Stimulated activated CD4-positive, alpha-beta T cell treated with anti-CD3 and anti-CD28 coated beads, Interleukin-4, amount 100 ng/mL, for 4 hours (primary cell): ENCODE measurements around the gene ENGASE.
A peak's percentile ranks its signal among the peaks of the same experiment; 100 is the strongest.
"Not testable (repeated sequence)": the region's sequence is repeated elsewhere in the genome, so short reads cannot be mapped to it uniquely, and the experiment has no call there.

Experiments used
- DNase-seq, 2 experiments: peaks; one replicate each; pipeline ENCODE4 v3.0.0-alpha.2; 2020

The ENGASE gene

DNA sequence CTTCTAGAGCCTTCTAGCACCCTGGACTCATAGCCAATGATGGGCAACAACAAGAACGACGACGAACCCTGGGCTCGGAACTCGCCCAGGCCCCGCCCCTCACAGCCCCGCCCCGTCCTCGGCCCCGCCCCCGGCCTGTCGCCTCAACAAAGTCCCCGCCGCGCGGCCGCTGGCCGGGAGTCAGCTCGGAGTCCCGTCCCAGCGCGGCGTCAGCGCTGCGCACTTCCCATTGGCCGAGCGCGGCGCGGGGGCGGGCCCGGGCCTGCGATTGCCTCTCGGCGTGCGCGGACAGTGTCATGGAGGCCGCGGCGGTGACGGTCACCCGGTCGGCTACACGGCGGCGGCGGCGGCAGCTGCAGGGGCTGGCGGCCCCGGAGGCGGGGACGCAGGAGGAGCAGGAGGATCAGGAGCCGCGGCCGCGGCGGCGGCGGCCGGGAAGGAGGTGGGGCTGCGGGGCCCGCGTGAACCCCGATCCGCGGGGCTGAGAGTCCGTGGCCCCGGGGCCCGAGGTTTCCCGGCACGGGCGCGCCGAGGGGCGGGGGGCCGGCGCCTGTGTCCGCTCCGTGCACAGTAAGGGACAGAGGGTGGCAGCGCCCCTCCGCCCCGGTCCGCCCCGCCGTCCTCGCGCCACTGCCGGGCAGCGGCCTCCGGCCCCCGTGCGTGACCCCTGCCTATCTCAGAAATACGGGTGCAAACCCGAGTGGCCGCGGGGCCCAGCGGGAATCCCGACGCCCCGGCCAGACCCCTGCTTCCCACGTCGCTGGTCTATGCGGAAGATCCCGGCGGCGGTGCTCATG, at the start of gene ENGASE:
ENGASE (plus strand) TSS at position 176 of the 797 bp plus-strand sequence; CDS start at position 297, 121 bp downstream.
- peak; percentile 85 to 94 for DNase-seq

DNA sequence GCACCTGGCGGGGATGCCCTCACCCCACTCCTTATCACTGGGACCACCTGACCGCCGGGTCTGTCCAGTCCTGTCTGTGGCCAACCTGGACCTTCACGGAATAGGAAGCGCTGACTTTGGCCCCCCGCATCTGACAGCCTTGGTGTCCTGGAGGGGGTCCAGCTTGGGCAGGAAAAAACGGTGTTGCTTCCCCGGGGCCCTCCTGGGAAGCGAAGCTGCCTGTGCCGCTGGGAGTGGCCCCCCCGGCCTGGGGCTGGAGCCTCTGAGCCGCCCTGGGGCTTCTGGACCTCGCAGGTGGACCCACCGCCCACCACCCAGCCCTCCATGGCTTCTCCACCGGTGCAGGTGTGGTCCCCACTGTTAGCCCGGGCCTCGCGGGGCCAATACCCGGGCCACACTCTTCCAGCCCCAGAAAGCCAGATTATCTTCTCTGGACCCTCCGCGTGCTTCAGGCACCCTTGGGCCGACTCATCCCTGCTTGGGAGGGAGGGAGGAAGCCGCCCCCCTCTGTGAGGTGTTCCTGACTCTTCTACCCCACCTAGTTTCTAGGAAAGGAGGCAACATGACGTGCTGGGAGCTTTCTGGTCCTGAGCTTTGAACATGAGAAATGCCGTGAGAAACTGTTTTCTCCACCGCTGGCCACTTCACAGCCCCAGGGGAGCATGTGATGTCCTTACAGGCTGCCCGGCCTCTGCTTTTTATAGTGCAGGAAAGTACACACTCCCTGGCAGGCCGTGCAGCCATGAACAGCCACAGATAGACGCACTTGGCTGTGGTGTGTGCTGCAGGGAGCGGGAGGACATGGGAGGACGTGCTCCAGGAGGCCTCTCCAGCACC, 49.5 kb upstream of the ENGASE start:
- no peak for DNase-seq

- DNase-seq: no peak
Observed at GRCh38 chr17:79026376-79027273, 48.0 kb upstream of the ENGASE start.

GRCh38 chr17:79027274-79027924, 47.2 kb upstream of the ENGASE start:
- DNase-seq: no peak

DNA sequence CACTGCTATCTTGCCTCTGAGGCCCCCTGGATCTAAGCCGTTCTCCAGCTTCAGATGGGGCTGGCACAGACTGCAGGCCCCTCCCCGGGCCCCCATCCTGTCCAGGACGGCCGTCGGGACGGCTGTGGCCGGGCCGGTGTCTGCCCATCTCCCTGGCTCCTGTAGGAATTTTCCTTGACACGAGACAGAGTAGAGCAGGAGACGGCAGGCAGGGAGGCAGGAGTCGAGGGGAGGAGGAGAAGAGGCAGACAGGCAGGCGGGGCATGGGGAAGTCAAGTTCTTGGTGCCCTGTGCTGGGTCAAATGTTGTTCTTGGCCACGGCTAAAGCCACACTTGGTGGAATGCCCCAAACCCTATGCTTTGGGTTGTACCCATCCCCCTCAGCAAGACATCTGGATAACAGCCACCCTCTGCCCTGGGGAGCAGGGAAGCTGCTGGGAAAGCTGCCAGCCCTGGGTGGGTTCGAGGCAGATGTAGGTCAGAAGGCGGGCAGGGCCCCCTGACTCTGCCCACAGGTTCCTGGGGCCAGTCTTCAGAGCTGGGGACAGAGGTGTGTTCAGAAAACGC, 46.6 kb upstream of the ENGASE start:
- no peak for DNase-seq

GRCh38 chr17:79028496-79029326, 45.9 kb upstream of the ENGASE start:
- DNase-seq: no peak

- DNase-seq: no peak
Observed at GRCh38 chr17:79029327-79030009, 45.2 kb upstream of the ENGASE start.

GRCh38 chr17:79030636-79031035, 44.0 kb upstream of the ENGASE start:
- not testable (repeated sequence) for DNase-seq

GRCh38 chr17:79031996-79032875, 42.4 kb upstream of the ENGASE start:
- DNase-seq: no peak

GRCh38 chr17:79033046-79033616, 41.5 kb upstream of the ENGASE start:
- DNase-seq: no peak

- no peak for DNase-seq
Observed at GRCh38 chr17:79033741-79034501, 40.7 kb upstream of the ENGASE start.

DNA sequence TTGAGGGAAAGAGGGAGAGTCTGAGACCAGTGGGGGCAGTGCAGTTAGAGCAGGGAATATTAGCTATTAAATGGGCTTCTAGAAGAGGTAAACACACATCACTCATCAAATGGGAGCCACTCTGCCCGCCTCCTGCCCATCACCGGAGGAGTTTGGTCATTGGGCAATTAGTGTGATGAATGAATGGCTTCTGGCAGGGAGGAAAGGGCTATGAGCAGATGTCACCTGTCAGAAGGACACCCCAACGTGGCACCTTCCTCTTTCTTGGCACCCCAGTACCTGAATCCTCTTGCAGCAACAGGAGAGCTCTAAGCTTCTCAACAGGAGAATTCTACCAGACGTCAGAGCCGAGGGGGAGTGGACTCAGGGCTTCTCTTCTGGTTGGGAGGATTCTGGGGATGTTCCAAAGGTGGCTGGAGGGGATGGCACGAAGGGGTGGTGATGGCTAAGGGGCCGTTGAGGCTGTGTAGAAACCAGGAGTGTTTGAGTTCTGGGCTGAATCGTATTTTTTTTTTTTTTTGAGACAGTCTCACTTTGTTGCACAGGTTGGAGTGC, 39.6 kb upstream of the ENGASE start:
- DNase-seq: no peak

- DNase-seq: no peak
Observed at GRCh38 chr17:79035686-79036085, 38.9 kb upstream of the ENGASE start.

- no peak for DNase-seq
Observed at GRCh38 chr17:79036181-79036580, 38.4 kb upstream of the ENGASE start.

GRCh38 chr17:79036596-79036995, 38.0 kb upstream of the ENGASE start:
- DNase-seq: no peak

- DNase-seq: no peak
Observed at GRCh38 chr17:79038545-79039135, 36.0 kb upstream of the ENGASE start.

DNA sequence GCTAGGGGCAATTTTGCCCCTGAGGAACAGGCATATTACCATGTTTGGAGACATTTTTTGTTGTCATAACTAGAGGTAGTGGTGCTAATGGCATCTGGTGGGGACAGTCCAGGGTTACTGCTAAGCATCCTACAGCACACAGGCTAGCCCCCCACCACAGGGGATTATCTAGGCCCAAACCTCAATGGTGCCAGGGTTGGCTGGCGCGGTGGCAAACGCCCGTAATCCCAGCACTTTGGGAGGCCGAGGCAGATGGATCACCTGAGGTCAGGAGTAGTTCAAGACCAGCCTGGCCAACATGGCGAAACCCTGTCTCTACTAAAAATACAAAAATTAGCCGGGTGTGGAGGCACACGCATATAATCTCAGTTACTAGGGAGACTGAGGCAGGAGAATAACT, 35.5 kb upstream of the ENGASE start:
- DNase-seq: no peak

GRCh38 chr17:79039886-79040285, 34.7 kb upstream of the ENGASE start:
- no peak for DNase-seq
